Retina (tissue), 1 donor: ENCODE data around the gene VAMP8.
"Not testable (repeated sequence)": the region's sequence is repeated elsewhere in the genome, so short reads cannot be mapped to it uniquely, and the experiment has no call there.

Source experiments
- DNase-seq: peaks from one replicate; pipeline ENCODE4 v3.0.0-alpha.2; 2016

VAMP8 gene

GRCh38 chr2:85583667-85584353, 6.4 kb downstream of the VAMP8 start:
- no peak for DNase-seq

GRCh38 chr2:85584354-85584856, 7.0 kb downstream of the VAMP8 start, which contains the start of gene VAMP5:
TSS of gene VAMP5 (plus strand) at chr2:85584431. CDS start at chr2:85584491, 60 bp downstream.
- peak; percentile 69 for DNase-seq

GRCh38 chr2:85584857-85585780, 7.7 kb downstream of the VAMP8 start:
- DNase-seq = no peak

DNA sequence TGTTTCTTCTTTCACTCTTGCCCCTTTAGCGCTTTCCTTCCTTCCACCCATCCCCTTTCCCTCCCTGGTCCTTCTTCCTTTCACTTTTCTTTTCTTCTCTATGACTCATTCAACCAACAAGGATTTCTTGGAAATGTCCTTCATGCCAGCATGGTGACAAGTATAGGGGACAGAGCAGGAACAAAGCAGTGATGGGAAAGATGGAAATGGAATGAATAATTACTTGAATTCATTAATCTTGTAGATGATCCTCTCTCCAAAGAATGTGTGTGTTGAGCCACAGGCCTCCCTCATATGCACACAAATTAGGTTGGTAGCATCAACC, 8.4 kb downstream of the VAMP8 start:
- DNase-seq = no peak

- no peak for DNase-seq
Measured at GRCh38 chr2:85588236-85588635, 10.8 kb downstream of the VAMP8 start.

DNA sequence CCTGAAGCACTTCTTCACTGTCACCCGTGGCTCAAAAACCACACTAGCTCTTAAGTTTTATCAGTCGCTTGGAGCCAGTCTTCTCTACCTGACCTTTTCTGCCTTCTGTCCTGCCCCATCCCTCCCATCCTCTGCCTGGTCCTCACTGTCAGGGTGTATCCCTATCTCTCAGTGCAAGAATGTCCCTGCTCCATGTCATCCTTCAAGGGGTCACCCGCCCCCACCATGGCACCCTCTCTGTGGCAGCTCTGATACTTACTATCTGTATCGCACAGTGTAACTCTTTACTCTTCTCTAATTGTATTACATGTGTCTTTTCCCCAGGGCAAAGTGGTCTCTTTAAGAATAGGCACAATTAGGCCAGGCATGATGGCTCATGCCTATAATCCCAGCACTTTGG, 11.3 kb downstream of the VAMP8 start:
- DNase-seq = no peak

GRCh38 chr2:85589181-85589580, 11.8 kb downstream of the VAMP8 start:
- DNase-seq = no peak

- DNase-seq = no peak
Measured at GRCh38 chr2:85589982-85590791, 12.8 kb downstream of the VAMP8 start.

GRCh38 chr2:85590950-85591349, 13.6 kb downstream of the VAMP8 start:
- DNase-seq = no peak

- DNase-seq = no peak
Measured at GRCh38 chr2:85591563-85591962, 14.2 kb downstream of the VAMP8 start.

DNA sequence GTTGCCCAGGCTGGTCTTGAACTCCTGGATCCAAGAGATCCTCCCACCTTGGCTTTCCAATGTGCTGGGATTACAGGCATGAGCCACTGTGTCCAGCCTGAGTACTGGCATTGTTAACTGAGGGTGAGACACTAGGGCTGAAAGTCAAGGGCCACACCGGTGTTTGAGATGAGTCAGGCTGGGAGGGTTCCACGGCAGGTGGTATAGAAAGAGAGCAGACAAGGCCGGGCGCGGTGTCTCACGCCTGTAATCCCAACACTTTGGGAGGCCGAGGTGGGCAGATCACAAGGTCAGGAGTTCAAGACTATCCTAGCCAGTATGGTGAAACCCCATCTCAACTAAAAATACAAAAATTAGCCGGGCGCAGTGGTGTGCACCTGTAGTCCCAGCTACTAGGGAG, 14.9 kb downstream of the VAMP8 start:
- not testable (repeated sequence) for DNase-seq

- no peak for DNase-seq
Measured at GRCh38 chr2:85593023-85593422, 15.6 kb downstream of the VAMP8 start.

- no peak for DNase-seq
Measured at GRCh38 chr2:85594715-85595300, 17.4 kb downstream of the VAMP8 start.

DNA sequence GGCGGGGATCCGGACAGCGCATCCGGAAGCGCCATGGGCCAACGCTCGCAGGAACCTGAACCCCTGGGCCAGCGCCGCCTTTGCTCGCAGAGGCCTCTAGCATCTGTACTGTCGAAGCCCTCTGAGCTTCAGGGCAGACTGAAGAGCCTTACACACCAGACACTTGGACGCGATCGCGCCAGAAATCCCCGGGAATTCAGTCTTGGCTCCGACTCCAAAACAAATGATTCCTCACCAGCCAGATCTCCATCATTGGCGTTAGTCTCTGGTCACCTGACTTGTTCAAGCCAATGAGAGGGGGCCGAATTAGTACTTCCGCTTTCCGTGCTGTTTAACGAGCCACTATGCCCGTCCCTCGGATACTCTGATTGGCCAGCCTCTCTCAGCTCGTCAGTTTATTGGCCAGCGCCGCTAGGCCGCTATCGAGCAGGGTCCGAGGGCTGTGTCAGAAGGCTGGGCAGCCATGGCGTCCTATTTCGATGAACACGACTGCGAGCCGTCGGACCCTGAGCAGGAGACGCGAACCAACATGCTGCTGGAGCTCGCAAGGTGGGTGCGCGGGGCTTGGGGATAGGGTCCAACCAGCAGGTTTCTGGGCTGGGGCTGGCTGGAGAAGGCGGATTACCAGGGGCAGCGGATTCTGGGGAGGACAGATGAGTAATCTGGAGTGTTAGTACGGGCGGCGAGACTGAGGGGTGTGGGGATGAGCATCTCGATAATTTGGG, 18.1 kb downstream of the VAMP8 start, which contains the start of gene RNF181:
Gene RNF181, plus strand, starts transcription at position 445 of the 725 bp plus-strand sequence. Its CDS starts 19 bp downstream, at position 464.
- DNase-seq = peak; percentile 94

DNA sequence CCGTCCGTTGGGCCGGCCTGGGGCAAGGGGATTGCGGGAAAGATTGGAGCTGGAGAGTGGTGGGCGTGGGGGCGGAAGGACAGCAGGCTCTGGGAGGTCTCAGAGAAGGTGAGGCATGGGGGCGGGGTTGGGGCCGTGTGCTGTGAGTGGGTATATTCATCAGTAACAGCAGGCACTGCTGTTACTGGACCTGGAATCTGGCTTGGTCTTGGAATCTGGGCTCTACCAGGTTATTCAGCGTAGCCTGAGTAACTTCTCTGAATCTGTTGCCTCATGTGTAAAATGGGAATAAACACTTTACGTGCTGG, 18.6 kb downstream of the VAMP8 start:
- no peak for DNase-seq

- no peak for DNase-seq
Measured at GRCh38 chr2:85596486-85597143, 19.2 kb downstream of the VAMP8 start.

GRCh38 chr2:85597241-85597640, 19.9 kb downstream of the VAMP8 start:
- DNase-seq = no peak

GRCh38 chr2:85598594-85599340, 21.4 kb downstream of the VAMP8 start:
- DNase-seq = no peak

- DNase-seq = no peak
Measured at GRCh38 chr2:85599468-85600234, 22.3 kb downstream of the VAMP8 start.

DNA sequence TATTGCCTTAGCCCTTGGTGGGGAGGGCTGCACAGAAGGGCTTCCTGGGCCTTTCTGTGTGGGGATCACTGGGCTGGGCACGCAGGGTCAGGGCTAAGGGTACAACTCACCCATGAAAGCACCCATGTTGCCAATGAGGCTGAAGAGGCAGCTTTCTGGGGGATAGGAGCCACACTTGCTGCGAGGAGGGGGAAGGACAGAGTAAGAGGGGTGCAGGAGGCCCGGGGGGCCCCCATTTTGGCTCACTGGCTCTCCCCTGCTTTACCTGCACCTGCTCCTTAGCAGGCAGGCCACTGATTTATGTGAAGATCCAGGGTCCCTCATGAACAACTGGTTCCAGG, 22.8 kb downstream of the VAMP8 start:
- no peak for DNase-seq
